Inferior parietal cortex (tissue), 1 donor: ENCODE results near the gene RASGEF1B.

ENCODE experiments used
- DNase-seq: peaks from one replicate; pipeline ENCODE4 v3.0.0-alpha.2; 2016; ENCODE audit errors: extremely low spot score

RASGEF1B gene

GRCh38 chr4:81397635-81398034, 74.1 kb downstream of the RASGEF1B start:
- no peak for DNase-seq

GRCh38 chr4:81395239-81395638, 76.5 kb downstream of the RASGEF1B start:
- no peak for DNase-seq

DNA sequence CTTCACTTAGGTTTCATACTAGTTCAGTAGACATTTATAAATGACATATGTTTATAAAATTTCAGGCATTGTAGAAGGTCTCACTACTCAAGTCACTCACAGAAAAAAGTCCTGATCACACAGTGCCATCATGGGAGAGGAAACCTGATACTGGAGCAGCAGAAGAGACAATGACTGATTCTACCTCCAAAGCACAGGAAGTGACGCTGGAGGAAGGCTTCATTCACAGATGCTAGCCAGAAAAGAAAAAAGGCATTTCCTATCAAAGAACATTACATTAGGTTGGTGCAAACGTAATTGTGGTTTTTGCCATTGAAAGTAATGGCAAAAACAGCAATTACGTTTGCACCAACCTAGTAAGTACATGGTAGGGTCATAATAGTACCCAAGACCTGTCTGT, 79.5 kb downstream of the RASGEF1B start:
- no peak for DNase-seq

- DNase-seq = no peak
These were observed 82.0 kb downstream of the RASGEF1B start for GRCh38 chr4:81389720-81390119.

DNA sequence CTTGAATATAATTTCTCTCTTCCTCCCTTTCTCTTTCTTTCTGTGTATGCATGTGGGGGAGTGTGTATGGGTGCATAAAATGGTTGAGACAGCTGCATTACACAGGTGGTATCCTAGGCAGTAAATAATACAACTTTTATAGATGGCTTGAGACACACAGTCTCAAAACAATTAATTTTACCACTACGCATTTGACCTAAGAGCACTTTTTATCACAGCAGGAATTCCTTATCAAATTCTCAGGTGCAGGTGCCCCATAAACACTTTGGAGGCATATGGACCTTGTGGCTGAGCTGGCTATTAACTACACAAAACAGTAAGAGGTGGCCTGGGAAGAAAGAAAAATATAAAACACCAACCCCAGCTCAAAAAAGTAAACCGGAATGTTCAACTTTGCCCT, 91.3 kb downstream of the RASGEF1B start:
- DNase-seq = no peak

DNA sequence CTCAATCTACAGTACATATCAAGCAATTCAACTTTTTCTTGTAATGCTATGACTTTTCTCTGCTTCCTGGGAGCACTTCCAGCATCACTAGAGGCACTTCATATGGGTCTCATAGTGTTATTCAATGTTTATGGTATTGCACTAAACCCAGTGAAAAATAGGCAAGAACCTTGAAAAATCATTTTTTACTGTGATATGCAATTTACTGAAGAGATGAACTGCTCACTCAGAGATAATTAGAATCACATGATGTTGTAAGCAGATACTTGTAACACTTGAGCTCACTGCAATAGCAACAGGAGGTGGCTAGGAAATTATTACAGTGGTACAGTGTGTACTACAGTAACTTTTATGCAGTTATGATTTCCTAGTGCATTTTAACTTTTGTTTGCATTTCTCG, 93.3 kb downstream of the RASGEF1B start:
- DNase-seq = no peak

- no peak for DNase-seq
These were observed 94.5 kb downstream of the RASGEF1B start for GRCh38 chr4:81377191-81377590.

- no peak for DNase-seq
These were observed 95.0 kb downstream of the RASGEF1B start for GRCh38 chr4:81376720-81377119.
